ENCODE measurements around the gene RHOB.

RHOB gene

DNA sequence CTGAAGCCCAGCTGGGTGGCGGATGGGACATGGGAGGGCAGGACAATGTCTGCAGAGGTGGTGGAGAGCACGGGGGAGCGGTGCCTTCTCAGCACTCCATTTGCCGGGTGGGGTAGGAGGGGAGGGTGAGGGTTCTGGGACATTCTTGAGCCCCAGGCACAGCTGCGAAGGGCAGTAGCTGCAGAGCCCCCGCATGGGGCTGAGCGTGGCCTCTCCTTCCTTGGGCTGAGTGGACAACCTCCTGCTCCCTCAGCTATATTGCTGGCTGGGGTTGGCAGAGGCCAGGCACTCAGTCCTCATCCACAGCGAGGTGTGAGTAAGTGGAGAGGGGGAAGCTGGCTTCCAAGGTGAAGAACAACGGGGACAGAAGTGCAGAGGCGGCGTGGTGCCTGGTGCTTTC is 50.1 kb downstream of the RHOB start:
- DNase-seq (ENCODE audit: low read depth) = no peak
- no peak overlapping the region for H3K4me3 ChIP-seq (ENCODE audit: low read depth, low read length)
- no peak for TF ChIP-seq MYC (IDR thresholded peaks at IDR 0.05; ENCODE audit: low read depth, low read length)
